Mesodermal cell (in vitro differentiated cells): ENCODE results near the gene PALM3.
A peak's percentile ranks its signal among the peaks of the same experiment; 100 is the strongest.

ENCODE experiments used
- H3K27ac ChIP-seq: 2 replicates; pipeline ENCODE4 v1.7.0; 2013; ENCODE audit warnings: mild to moderate bottlenecking, low read depth, low read length, moderate library complexity; ENCODE audit not compliant: severe bottlenecking
- H3K36me3 ChIP-seq: 2 replicates; pipeline ENCODE4 v1.7.1; 2013; ENCODE audit warnings: mild to moderate bottlenecking, low read length, moderate library complexity; ENCODE audit not compliant: control insufficient read depth, insufficient read depth
- H3K4me1 ChIP-seq: one replicate; pipeline ENCODE4 v1.7.1; 2013; ENCODE audit warnings: mild to moderate bottlenecking, low read length; ENCODE audit not compliant: insufficient read depth, control insufficient read depth, poor library complexity, severe bottlenecking
- H3K4me3 ChIP-seq: 2 replicates; pipeline ENCODE4 v1.7.0; 2013; ENCODE audit warnings: low read length, control low read depth, mild to moderate bottlenecking; ENCODE audit not compliant: insufficient read depth, poor library complexity, severe bottlenecking; ENCODE audit errors: extremely low read depth
- H3K9me3 ChIP-seq: 2 replicates; pipeline ENCODE4 v1.7.1; 2013; ENCODE audit warnings: mild to moderate bottlenecking, low read length, moderate library complexity; ENCODE audit not compliant: control insufficient read depth
- WGBS, 2 experiments: methylation state at CpG; one replicate each; pipeline ENCODE4 v1.1.5; 2013; ENCODE audit warnings: missing lambda C conversion rate in 2 of 2; ENCODE audit not compliant: insufficient coverage in 2 of 2; 5-methylcytosine and 5-hydroxymethylcytosine counted together

PALM3 gene

DNA sequence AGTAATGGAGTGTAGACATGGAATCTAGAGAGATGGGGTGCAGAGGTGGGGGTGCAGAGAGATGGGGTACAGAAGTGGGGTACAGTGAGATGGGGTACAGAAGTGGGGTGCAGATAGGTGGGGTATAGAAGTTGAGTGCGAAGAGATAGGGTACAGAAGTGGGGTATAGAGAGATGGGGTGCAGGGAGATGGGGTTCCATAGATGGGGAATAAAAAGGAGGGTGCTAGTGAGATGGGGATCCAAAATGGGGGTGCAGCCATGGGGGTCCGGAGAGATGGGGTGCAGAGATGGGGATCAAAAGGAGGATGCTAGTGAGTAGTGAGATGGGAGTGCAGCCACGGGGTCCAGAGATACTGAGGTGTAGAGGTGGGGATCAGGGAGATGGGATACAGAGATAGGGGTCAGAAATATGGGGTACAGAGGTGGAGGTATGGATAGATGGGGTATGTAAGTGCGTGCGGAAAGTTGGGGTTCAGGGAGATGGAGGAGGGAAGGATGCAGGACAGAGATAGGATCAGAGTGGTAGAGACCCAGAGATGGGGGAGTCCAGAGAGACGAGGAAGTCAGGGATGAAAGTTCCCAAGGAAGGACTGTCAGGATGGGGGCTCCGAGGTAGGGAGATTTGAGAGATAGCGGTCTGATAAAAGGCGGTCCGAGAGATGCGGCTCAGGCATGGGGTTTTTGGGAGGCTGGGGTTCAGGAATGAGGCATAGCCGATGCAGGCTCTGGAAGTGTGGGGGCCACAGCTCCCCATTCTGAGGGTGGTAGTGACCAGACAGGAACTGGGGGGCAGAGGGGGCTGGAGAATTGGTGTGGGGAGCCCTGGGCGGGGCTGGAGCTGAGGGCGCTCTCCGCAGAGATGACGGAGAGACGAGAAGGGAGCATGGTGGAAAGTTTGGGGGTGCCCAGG lies 3.4 kb downstream of the PALM3 start:
- 52 to 55% methylated on average over 13 to 17 of the region's 17 CpGs for WGBS, 2 experiments
- Histone ChIP-seq H3K4me1 (peaks cover 7% of the 10 kb centered on the region), H3K4me3 (peak overlapping the region; percentile 32), H3K36me3 (no peaks in the 10 kb centered on the region), H3K9me3 (no peaks in the 10 kb centered on the region), H3K27ac (no peak overlapping the region)

GRCh38 chr19:14056741-14057356 lies 5.0 kb downstream of the PALM3 start:
- H3K9me3 ChIP-seq = no peaks in the 10 kb centered on the region
- H3K4me1 ChIP-seq = peaks cover 7% of the 10 kb centered on the region
- H3K36me3 ChIP-seq = peaks cover 9% of the 10 kb centered on the region
- H3K4me3 ChIP-seq = peak overlapping the region; percentile 32
- 39 to 46% methylated on average over 7 to 8 of the region's 19 CpGs for WGBS, 2 experiments
- H3K27ac ChIP-seq = no peak overlapping the region

DNA sequence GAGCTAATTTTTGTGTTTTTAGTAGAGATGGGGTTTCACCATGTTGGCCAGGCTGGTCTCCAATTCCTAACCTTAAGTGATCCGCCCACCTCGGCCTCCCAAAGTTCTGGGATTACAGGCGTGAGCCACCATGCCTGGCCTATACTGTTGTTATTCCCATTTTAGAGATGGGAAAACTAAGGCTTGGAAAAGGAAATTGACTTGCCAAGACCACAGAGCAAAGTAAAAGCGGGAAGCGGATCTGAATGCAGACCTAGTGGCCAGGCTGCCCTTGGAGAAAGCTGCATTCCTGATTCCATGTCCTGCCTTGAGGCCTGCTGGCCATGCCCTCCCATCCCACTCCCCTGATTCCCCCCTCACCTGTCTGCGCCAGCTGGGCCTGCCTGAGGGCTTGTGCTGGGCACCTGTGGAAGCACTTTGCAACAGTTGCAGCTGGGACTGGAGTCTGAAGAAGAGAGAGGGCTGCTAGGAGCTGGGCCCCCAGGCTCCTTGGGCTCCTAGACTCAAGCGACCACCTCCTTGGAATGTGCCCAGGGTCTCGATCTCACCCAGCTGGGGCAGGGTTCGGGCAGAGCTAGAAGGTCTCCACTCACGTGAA lies 5.7 kb downstream of the PALM3 start:
- 89 to 92% methylated on average over 9 to 10 of the region's 10 CpGs for WGBS, 2 experiments
- Histone ChIP-seq H3K36me3 (peaks cover 9% of the 10 kb centered on the region), H3K4me1 (peaks cover 7% of the 10 kb centered on the region), H3K4me3 (no peak overlapping the region), H3K9me3 (no peaks in the 10 kb centered on the region), H3K27ac (no peak overlapping the region)

GRCh38 chr19:14055396-14055795 lies 6.5 kb downstream of the PALM3 start:
- Histone ChIP-seq H3K9me3 (no peaks in the 10 kb centered on the region), H3K27ac (no peak overlapping the region), H3K4me1 (peaks cover 7% of the 10 kb centered on the region), H3K4me3 (no peak overlapping the region), H3K36me3 (peaks cover 9% of the 10 kb centered on the region)
- WGBS, 2 experiments = 88 to 89% methylated on average over 3 of the region's 3 CpGs

GRCh38 chr19:14054721-14055120 lies 7.2 kb downstream of the PALM3 start:
- H3K36me3 ChIP-seq = peaks cover 9% of the 10 kb centered on the region
- 83 to 93% methylated on average over 7 to 9 of the region's 11 CpGs for WGBS, 2 experiments
- H3K4me1 ChIP-seq = peaks cover 7% of the 10 kb centered on the region
- H3K4me3 ChIP-seq = no peak overlapping the region
- no peaks in the 10 kb centered on the region for H3K9me3 ChIP-seq
- H3K27ac ChIP-seq = no peak overlapping the region

GRCh38 chr19:14054099-14054498 lies 7.8 kb downstream of the PALM3 start:
- Histone ChIP-seq H3K9me3 (no peaks in the 10 kb centered on the region), H3K4me1 (peaks cover 7% of the 10 kb centered on the region), H3K27ac (no peak overlapping the region), H3K36me3 (peaks cover 10% of the 10 kb centered on the region), H3K4me3 (no peak overlapping the region)
- WGBS, 2 experiments = 90 to 94% methylated on average over 6 of the region's 6 CpGs

DNA sequence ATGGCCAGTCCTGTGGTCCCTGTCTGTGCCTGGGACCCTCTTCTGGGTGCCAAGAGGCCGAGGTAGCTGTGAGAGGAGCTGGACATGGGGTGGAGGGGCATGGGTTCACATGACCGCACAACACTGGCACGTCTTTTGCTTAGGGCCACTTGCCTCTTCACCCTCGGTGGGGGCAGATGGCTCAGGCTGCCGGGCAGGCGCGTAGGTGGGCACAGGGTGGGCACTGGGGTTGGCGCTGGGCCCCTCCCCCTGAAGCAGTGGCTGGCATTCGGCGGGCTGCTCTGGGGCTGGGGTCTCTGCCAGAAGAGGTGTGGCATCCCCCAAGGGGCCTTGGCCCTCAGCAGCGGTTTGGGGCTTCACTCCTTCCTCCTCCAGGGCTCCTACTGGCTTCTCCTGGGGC lies 8.4 kb downstream of the PALM3 start:
- Histone ChIP-seq H3K4me3 (no peak overlapping the region), H3K27ac (no peak overlapping the region), H3K9me3 (peaks cover 3% of the 10 kb centered on the region), H3K4me1 (peaks cover 7% of the 10 kb centered on the region), H3K36me3 (peaks cover 16% of the 10 kb centered on the region)
- 96% methylated on average over 11 of the region's 11 CpGs for WGBS, 2 experiments

DNA sequence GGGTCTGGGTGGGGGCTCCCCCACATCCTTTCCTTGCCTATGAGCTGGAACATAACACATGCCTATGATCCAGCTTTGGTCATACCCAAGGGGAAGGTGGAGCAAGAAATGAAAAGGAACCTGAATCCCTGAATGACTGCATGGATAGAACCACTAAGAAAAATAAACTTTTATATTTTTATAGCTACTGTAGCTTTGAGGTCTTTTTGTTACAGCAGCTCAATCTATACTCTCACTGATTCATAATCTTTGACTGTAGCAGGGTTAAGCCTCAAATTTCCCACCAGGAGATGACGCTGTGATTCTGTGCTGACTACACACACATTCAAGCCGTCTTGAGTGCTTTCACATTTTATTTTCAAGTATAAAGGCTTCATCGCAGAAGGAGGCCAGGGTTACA lies 8.8 kb downstream of the PALM3 start:
- Histone ChIP-seq H3K36me3 (peaks cover 20% of the 10 kb centered on the region), H3K9me3 (peaks cover 6% of the 10 kb centered on the region), H3K4me3 (no peak overlapping the region), H3K4me1 (peaks cover 4% of the 10 kb centered on the region), H3K27ac (no peak overlapping the region)
- 93 to 96% methylated on average over 2 to 3 of the region's 3 CpGs for WGBS, 2 experiments

GRCh38 chr19:14052470-14052869 lies 9.4 kb downstream of the PALM3 start:
- 89 to 94% methylated on average over 2 to 6 of the region's 6 CpGs for WGBS, 2 experiments
- H3K4me3 ChIP-seq = no peak overlapping the region
- peaks cover 20% of the 10 kb centered on the region for H3K36me3 ChIP-seq
- H3K27ac ChIP-seq = no peak overlapping the region
- peaks cover 6% of the 10 kb centered on the region for H3K9me3 ChIP-seq
- H3K4me1 ChIP-seq = no peaks in the 10 kb centered on the region

DNA sequence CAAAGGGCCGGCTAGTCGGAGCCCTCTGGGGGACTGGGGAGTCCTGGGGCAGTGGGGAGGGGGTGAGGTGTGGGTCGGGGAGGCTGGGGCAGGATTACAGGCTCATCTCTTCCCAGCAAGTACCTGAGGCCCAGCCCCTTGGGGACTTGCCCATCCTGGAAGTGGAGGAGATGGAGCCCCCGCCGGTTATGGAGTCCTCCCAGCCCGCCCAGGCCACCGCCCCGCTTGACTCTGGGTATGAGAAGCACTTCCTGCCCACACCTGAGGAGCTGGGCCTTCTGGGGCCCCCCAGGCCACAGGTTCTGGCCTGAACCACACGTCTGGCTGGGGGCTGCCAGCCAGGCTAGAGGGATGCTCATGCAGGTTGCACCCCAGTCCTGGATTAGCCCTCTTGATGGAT lies 9.9 kb downstream of the PALM3 start:
- no peaks in the 10 kb centered on the region for H3K4me1 ChIP-seq
- no peak overlapping the region for H3K27ac ChIP-seq
- 81 to 92% methylated on average over 6 to 7 of the region's 9 CpGs for WGBS, 2 experiments
- no peak overlapping the region for H3K4me3 ChIP-seq
- H3K36me3 ChIP-seq = peaks cover 20% of the 10 kb centered on the region
- H3K9me3 ChIP-seq = peaks cover 6% of the 10 kb centered on the region
